ENCODE data around the gene PRTG.

- no peak for TF ChIP-seq POLR2A (IDR thresholded peaks at IDR 0.05)
- TF ChIP-seq, protein P1, sequence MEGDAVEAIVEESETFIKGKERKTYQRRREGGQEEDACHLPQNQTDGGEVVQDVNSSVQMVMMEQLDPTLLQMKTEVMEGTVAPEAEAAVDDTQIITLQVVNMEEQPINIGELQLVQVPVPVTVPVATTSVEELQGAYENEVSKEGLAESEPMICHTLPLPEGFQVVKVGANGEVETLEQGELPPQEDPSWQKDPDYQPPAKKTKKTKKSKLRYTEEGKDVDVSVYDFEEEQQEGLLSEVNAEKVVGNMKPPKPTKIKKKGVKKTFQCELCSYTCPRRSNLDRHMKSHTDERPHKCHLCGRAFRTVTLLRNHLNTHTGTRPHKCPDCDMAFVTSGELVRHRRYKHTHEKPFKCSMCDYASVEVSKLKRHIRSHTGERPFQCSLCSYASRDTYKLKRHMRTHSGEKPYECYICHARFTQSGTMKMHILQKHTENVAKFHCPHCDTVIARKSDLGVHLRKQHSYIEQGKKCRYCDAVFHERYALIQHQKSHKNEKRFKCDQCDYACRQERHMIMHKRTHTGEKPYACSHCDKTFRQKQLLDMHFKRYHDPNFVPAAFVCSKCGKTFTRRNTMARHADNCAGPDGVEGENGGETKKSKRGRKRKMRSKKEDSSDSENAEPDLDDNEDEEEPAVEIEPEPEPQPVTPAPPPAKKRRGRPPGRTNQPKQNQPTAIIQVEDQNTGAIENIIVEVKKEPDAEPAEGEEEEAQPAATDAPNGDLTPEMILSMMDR (IDR thresholded peaks at IDR 0.05) = no peak
These were observed 168.9 kb downstream of the PRTG start for GRCh38 chr15:55574096-55574495.

Measured in adrenal gland (tissue), 5 donors.